ENCODE results near the gene CD82.

DNA sequence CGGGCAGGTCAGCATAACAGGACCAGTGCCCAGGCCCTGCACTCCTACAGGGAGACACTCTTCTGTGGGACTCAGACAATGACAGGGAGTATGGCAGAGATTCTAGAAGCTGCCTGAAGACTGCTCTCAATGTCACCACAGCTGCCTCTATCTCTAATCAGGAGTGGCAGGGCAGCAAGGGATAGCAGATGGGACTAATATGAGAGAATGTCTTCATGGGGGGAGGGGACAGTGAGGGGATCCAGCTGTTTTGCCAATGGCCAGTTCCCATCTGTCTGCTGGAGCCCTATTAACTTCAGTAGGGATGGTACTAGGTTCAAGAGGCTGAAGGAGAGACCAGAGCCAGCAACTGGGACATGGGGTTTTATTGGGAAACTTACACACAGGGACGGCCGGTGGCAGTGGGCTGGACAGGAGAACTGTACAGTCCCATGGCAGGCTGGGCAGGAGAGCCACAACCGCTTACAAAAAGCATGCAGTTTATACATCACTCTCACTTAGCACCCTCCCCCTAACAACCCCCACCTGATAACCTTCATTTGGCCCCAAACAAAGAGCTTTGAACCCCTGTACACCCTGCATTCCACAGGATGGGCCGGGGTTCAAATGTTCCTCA lies 2.5 kb upstream of the CD82 start:
- TF ChIP-seq, protein P1, sequence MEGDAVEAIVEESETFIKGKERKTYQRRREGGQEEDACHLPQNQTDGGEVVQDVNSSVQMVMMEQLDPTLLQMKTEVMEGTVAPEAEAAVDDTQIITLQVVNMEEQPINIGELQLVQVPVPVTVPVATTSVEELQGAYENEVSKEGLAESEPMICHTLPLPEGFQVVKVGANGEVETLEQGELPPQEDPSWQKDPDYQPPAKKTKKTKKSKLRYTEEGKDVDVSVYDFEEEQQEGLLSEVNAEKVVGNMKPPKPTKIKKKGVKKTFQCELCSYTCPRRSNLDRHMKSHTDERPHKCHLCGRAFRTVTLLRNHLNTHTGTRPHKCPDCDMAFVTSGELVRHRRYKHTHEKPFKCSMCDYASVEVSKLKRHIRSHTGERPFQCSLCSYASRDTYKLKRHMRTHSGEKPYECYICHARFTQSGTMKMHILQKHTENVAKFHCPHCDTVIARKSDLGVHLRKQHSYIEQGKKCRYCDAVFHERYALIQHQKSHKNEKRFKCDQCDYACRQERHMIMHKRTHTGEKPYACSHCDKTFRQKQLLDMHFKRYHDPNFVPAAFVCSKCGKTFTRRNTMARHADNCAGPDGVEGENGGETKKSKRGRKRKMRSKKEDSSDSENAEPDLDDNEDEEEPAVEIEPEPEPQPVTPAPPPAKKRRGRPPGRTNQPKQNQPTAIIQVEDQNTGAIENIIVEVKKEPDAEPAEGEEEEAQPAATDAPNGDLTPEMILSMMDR (IDR thresholded peaks at IDR 0.05) = no peak
- TF ChIP-seq POLR2A (IDR thresholded peaks at IDR 0.05) (no peak), EP300 (IDR thresholded peaks at IDR 0.05) (no peak)
